A549 (cell line): Measurements from ENCODE around the gene LRRC8C. TPM values are rescaled to one million over a fixed set of nuclear protein-coding genes. Genes with fewer than 3 reads are reported as not detected.

Source experiments
- ATAC-seq, 2 experiments: fragments of 200-7000 bp in 1 of 2; fragments of >200 bp in 1 of 2; cut with Nextera tagmentation in 1 of 2; cut with Tn5 transposase in 1 of 2; 3 replicates each; pipeline versions ENCODE4 v1.8.0 to v1.9.1; 2018 to 2020; ENCODE audit warnings: mild to moderate bottlenecking in 1 of 2, moderate library complexity in 1 of 2
- CTCF ChIA-PET: fragments of 300-600 bp; sonication (Branson Sonifier 250); formaldehyde crosslinking; extraction: SDS; loops from one replicate; lab custom pipeline; 2021; ENCODE audit warnings: antibody characterized with exemption, inconsistent platforms; lab: Yijun Ruan, JAX
- POLR2A ChIA-PET: fragments of 350-600 bp; formaldehyde crosslinking; extraction: SDS; loops from one replicate; lab custom pipeline; 2021; ENCODE audit warnings: antibody characterized with exemption, inconsistent platforms; lab: Yijun Ruan, JAX
- DNase-seq, 2 experiments: peaks; one replicate each; pipeline versions ENCODE4 v3.0.0 to v3.0.0-alpha.2; 2011 to 2016; ENCODE audit warnings: low read depth in 1 of 2, low spot score in 1 of 2
- FAIRE-seq: peaks from 2 replicates; lab custom pipeline; 2011; peaks lifted over from hg19 to GRCh38; lab: Jason Lieb, UNC
- H3K27ac ChIP-seq, 2 experiments: fragments of >200 bp; sonication (Bioruptor Twin); formaldehyde crosslinking; 3 replicates each; pipeline ENCODE4 v1.5.1; 2016 to 2017
- H3K4me1 ChIP-seq: fragments of >200 bp; sonication (Bioruptor Twin); formaldehyde crosslinking; 3 replicates; pipeline ENCODE4 v1.6.1; 2016
- H3K4me2 ChIP-seq: fragments of >200 bp; sonication (Bioruptor Twin); formaldehyde crosslinking; 3 replicates; pipeline ENCODE4 v1.6.1; 2016
- H3K4me3 ChIP-seq: fragments of >200 bp; sonication (Bioruptor Twin); formaldehyde crosslinking; 3 replicates; pipeline ENCODE4 v1.5.1; 2016
- H3K9me3 ChIP-seq: fragments of >200 bp; sonication (Bioruptor Twin); formaldehyde crosslinking; 3 replicates; pipeline ENCODE4 v1.6.1; 2016
- CHD2 ChIP-seq: fragments of 150-350 bp; IDR thresholded peaks from 2 replicates; pipeline ENCODE4 v1.6.1; 2014; ENCODE audit warnings: low read length; ENCODE audit not compliant: partially characterized antibody
- CTCF ChIP-seq: fragments of >200 bp; sonication (Bioruptor Twin); formaldehyde crosslinking; IDR thresholded peaks from 3 replicates; pipeline ENCODE4 v1.5.1; 2016
- EP300 ChIP-seq, 2 experiments: fragments of >200 bp; sonication (Bioruptor Twin); formaldehyde crosslinking; IDR thresholded peaks; 2 replicates in 1 of 2; 3 replicates in 1 of 2; pipeline ENCODE4 v1.6.1; 2016 to 2017
- FOSB ChIP-seq: fragments of 250-450 bp; sonication (Bioruptor Pico); IDR thresholded peaks from 2 replicates; pipeline ENCODE4 v1.5.0; 2020; ENCODE audit warnings: mild to moderate bottlenecking, moderate library complexity
- FOXS1 ChIP-seq: fragments of 250-450 bp; sonication (Bioruptor Pico); IDR thresholded peaks from 2 replicates; pipeline ENCODE4 v1.5.0; 2020; ENCODE audit warnings: mild to moderate bottlenecking, moderate library complexity
- HOXA7 ChIP-seq: fragments of 250-450 bp; sonication (Bioruptor Pico); IDR thresholded peaks from 2 replicates; pipeline ENCODE4 v1.5.0; 2020; ENCODE audit warnings: mild to moderate bottlenecking, moderate library complexity
- KDM1A ChIP-seq: fragments of 200-600 bp; sonication (generic); IDR thresholded peaks from 2 replicates; pipeline ENCODE4 v1.6.1; 2016; ENCODE audit warnings: low read depth, mild to moderate bottlenecking
- NPAS2 ChIP-seq: fragments of 250-450 bp; sonication (Bioruptor Pico); IDR thresholded peaks from 2 replicates; pipeline ENCODE4 v1.8.0; 2022; ENCODE audit warnings: mild to moderate bottlenecking, moderate library complexity, borderline replicate concordance
- PHF8 ChIP-seq: fragments of 200-600 bp; sonication (generic); IDR thresholded peaks from 2 replicates; pipeline ENCODE4 v1.6.1; 2016; ENCODE audit warnings: low read depth, mild to moderate bottlenecking, antibody characterized with exemption, moderate library complexity, borderline replicate concordance
- RFX5 ChIP-seq: fragments of 450-650 bp; IDR thresholded peaks from 2 replicates; pipeline ENCODE4 v1.7.1; 2014; ENCODE audit warnings: antibody characterized with exemption, mild to moderate bottlenecking, moderate library complexity
- TP53 ChIP-seq: fragments of 250-450 bp; sonication (Bioruptor Pico); IDR thresholded peaks from 2 replicates; pipeline ENCODE4 v1.5.0; 2021; ENCODE audit warnings: mild to moderate bottlenecking, moderate library complexity
- WGBS: methylation state at CpG from one replicate; pipeline ENCODE4 v1.1.6; 2017; ENCODE audit errors: missing lambda C conversion rate; 5-methylcytosine and 5-hydroxymethylcytosine counted together
- polyA plus RNA-seq, 4 experiments: library from polyadenylated mRNA; depleted of rRNA in 3 of 4; stranded (reverse); fragments of >200 nt; fragmentation: RNase III in 1 of 4; extraction: RNeasy Plus Mini Kit Qiagen cat#74134 plus additional on column Dnase treatment in 1 of 4; gene quantifications; 2 replicates in 3 of 4; 3 replicates in 1 of 4; pipeline ENCODE4 v1.2.3, GENCODE V29; 2011 to 2017
- TF ChIP-seq, protein P1 (sequence below): fragments of 150-350 bp; IDR thresholded peaks from 2 replicates; pipeline ENCODE4 v1.6.1; 2014; ENCODE audit warnings: low read depth, mild to moderate bottlenecking, low read length
- TF ChIP-seq, protein P2 (sequence below): IDR thresholded peaks from 2 replicates; pipeline ENCODE4 v1.6.1; 2012; ENCODE audit warnings: low read depth, borderline replicate concordance
- TF ChIP-seq, protein P3 (sequence below): IDR thresholded peaks from 2 replicates; pipeline ENCODE4 v1.6.1; 2012
- TF ChIP-seq, protein P4 (sequence below): fragments of 200-600 bp; sonication (generic); IDR thresholded peaks from 2 replicates; pipeline ENCODE4 v1.6.1; 2016; ENCODE audit warnings: antibody characterized with exemption, mild to moderate bottlenecking, moderate library complexity

LRRC8C gene
- polyA plus RNA-seq, 2 of the 4 experiments (the other 2 are of a cell fraction), result 6.3 to 15.9 TPM

GRCh38 chr1:89697383-89697782, 64.5 kb downstream of the LRRC8C start:
- FAIRE-seq (no peak), DNase-seq (no peak), ATAC-seq (no peak)
- 81% methylated on average over 1 of the region's 1 CpG for WGBS
- Histone ChIP-seq H3K4me2 (no peak overlapping the region), H3K27ac (no peak overlapping the region), H3K4me1 (peaks cover 5% of the 10 kb centered on the region; the same call in 1 of the 3 replicates), H3K4me3 (no peak overlapping the region), H3K9me3 (no peaks in the 10 kb centered on the region)
- CTCF ChIA-PET, result no interaction called here
- POLR2A ChIA-PET, result no interaction called here
- TF ChIP-seq, protein P1, sequence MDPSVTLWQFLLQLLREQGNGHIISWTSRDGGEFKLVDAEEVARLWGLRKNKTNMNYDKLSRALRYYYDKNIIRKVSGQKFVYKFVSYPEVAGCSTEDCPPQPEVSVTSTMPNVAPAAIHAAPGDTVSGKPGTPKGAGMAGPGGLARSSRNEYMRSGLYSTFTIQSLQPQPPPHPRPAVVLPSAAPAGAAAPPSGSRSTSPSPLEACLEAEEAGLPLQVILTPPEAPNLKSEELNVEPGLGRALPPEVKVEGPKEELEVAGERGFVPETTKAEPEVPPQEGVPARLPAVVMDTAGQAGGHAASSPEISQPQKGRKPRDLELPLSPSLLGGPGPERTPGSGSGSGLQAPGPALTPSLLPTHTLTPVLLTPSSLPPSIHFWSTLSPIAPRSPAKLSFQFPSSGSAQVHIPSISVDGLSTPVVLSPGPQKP, result no peak

DNA sequence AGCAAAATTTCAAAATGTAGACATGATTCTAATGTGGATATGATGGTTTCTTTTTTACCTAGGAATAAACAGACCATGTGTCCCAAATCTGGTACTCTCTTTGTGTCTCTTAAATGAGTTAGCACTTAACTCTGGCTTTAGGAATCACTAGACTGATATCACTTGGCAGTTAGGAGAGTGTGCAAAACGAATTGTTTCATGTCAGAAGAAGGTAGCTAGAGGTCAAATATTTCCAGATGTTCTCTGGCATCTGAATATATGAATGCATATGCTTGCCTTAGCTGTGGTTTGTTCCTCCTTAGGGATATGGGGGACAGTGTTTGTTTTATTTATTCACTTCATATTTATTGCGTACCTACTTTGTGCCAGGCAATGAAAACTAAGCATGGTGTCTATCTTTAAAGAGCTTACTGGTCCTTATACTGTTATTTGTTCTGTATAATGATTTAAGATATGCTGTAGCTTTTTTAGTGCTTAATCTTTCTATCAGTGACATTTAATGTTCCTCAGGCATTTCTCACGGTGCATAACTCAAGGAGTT, 65.2 kb downstream of the LRRC8C start:
- no peak for TF ChIP-seq TP53 (CRISPR knock-in tag)
- TF ChIP-seq CHD2, result no peak
- no peak for TF ChIP-seq EP300 (IDR thresholded peaks at IDR 0.05)
- no peak for TF ChIP-seq FOSB (CRISPR knock-in tag)
- no peak for TF ChIP-seq HOXA7 (CRISPR knock-in tag)
- no peak for TF ChIP-seq KDM1A
- TF ChIP-seq, protein P2, sequence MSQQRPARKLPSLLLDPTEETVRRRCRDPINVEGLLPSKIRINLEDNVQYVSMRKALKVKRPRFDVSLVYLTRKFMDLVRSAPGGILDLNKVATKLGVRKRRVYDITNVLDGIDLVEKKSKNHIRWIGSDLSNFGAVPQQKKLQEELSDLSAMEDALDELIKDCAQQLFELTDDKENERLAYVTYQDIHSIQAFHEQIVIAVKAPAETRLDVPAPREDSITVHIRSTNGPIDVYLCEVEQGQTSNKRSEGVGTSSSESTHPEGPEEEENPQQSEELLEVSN, result no peak
- TF ChIP-seq FOXS1 (CRISPR knock-in tag), result no peak
- TF ChIP-seq RFX5, result no peak
- TF ChIP-seq CTCF, result no peak
- no peak for TF ChIP-seq PHF8
- TF ChIP-seq, protein P1, result no peak
- TF ChIP-seq, protein P3, sequence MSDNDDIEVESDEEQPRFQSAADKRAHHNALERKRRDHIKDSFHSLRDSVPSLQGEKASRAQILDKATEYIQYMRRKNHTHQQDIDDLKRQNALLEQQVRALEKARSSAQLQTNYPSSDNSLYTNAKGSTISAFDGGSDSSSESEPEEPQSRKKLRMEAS, result no peak
- TF ChIP-seq NPAS2 (CRISPR knock-in tag), result no peak
- TF ChIP-seq, protein P4, sequence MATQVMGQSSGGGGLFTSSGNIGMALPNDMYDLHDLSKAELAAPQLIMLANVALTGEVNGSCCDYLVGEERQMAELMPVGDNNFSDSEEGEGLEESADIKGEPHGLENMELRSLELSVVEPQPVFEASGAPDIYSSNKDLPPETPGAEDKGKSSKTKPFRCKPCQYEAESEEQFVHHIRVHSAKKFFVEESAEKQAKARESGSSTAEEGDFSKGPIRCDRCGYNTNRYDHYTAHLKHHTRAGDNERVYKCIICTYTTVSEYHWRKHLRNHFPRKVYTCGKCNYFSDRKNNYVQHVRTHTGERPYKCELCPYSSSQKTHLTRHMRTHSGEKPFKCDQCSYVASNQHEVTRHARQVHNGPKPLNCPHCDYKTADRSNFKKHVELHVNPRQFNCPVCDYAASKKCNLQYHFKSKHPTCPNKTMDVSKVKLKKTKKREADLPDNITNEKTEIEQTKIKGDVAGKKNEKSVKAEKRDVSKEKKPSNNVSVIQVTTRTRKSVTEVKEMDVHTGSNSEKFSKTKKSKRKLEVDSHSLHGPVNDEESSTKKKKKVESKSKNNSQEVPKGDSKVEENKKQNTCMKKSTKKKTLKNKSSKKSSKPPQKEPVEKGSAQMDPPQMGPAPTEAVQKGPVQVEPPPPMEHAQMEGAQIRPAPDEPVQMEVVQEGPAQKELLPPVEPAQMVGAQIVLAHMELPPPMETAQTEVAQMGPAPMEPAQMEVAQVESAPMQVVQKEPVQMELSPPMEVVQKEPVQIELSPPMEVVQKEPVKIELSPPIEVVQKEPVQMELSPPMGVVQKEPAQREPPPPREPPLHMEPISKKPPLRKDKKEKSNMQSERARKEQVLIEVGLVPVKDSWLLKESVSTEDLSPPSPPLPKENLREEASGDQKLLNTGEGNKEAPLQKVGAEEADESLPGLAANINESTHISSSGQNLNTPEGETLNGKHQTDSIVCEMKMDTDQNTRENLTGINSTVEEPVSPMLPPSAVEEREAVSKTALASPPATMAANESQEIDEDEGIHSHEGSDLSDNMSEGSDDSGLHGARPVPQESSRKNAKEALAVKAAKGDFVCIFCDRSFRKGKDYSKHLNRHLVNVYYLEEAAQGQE, result no peak
- no peak overlapping the region for H3K27ac ChIP-seq
- no peak overlapping the region for H3K4me2 ChIP-seq
- ChIA-PET POLR2A (no interaction called here), CTCF (no interaction called here)
- no peak for FAIRE-seq
- WGBS, result 77% methylated on average over 3 of the region's 3 CpGs
- H3K4me1 ChIP-seq, result no peaks in the 10 kb centered on the region
- H3K4me3 ChIP-seq, result no peak overlapping the region
- DNase-seq, result no peak
- H3K9me3 ChIP-seq, result no peaks in the 10 kb centered on the region
- no peak for ATAC-seq
